Stimulated activated CD8-positive, alpha-beta memory T cell treated with anti-CD3 and anti-CD28 coated beads, Interleukin-15, amount 100 ng/mL, for 24 hours (primary cell): ENCODE data around the gene GRK7.
"Not testable (repeated sequence)": the region's sequence is repeated elsewhere in the genome, so short reads cannot be mapped to it uniquely, and the experiment has no call there.

Experiments used
- DNase-seq: peaks from one replicate; pipeline ENCODE4 v3.0.0-alpha.2; 2020; ENCODE audit warnings: low read depth

Gene GRK7

GRCh38 chr3:141796081-141796888 lies 33.1 kb downstream of the GRK7 start:
- DNase-seq: no peak

GRCh38 chr3:141796889-141797781 lies 33.9 kb downstream of the GRK7 start:
- peak; percentile 30 for DNase-seq

GRCh38 chr3:141797819-141798447 lies 34.7 kb downstream of the GRK7 start:
- DNase-seq: no peak

GRCh38 chr3:141798448-141798845 lies 35.2 kb downstream of the GRK7 start:
- no peak for DNase-seq

GRCh38 chr3:141802316-141803077 lies 39.3 kb downstream of the GRK7 start:
- DNase-seq: no peak

GRCh38 chr3:141803538-141803937 lies 40.3 kb downstream of the GRK7 start:
- DNase-seq: not testable (repeated sequence)

- DNase-seq: no peak
Measured at GRCh38 chr3:141804447-141804777, 41.2 kb downstream of the GRK7 start.

- DNase-seq: no peak
Measured at GRCh38 chr3:141804778-141805639, 41.8 kb downstream of the GRK7 start.

- DNase-seq: no peak
Measured at GRCh38 chr3:141807277-141808033, 44.2 kb downstream of the GRK7 start.

GRCh38 chr3:141808586-141808985 lies 45.4 kb downstream of the GRK7 start:
- DNase-seq: no peak

- no peak for DNase-seq
Measured at GRCh38 chr3:141810161-141810560, 47.0 kb downstream of the GRK7 start.

GRCh38 chr3:141811348-141811747 lies 48.1 kb downstream of the GRK7 start:
- no peak for DNase-seq

- no peak for DNase-seq
Measured at GRCh38 chr3:141812084-141812483, 48.9 kb downstream of the GRK7 start.

- no peak for DNase-seq
Measured at GRCh38 chr3:141812586-141812985, 49.4 kb downstream of the GRK7 start.
